Neural crest cell (in vitro differentiated cells): Measurements from ENCODE around the gene DUSP9. TPM values are rescaled to one million over a fixed set of nuclear protein-coding genes. Genes with fewer than 3 reads are reported as not detected.

Source experiments
- DNase-seq: peaks from one replicate; pipeline ENCODE4 v3.0.0; 2021; ENCODE audit warnings: low read depth, mixed read lengths, low spot score
- H3K27ac Mint-ChIP-seq: one replicate; pipeline ENCODE4 v1.8.0; 2021; ENCODE audit warnings: mild to moderate bottlenecking, mixed read lengths; ENCODE audit not compliant: unreplicated experiment
- H3K27me3 Mint-ChIP-seq: 2 replicates; pipeline ENCODE4 v1.8.0; 2021; ENCODE audit warnings: low read depth, mild to moderate bottlenecking, mixed read lengths
- H3K36me3 Mint-ChIP-seq: 2 replicates; pipeline ENCODE4 v1.8.0; 2021; ENCODE audit warnings: low read depth, mild to moderate bottlenecking, mixed read lengths
- H3K4me1 Mint-ChIP-seq: 2 replicates; pipeline ENCODE4 v1.8.0; 2021; ENCODE audit warnings: mixed read lengths
- H3K4me3 Mint-ChIP-seq: one replicate; pipeline ENCODE4 v1.8.0; 2021; ENCODE audit warnings: mild to moderate bottlenecking, mixed read lengths
- H3K9me3 Mint-ChIP-seq: 2 replicates; pipeline ENCODE4 v1.8.0; 2021; ENCODE audit warnings: mixed read lengths
- CTCF ChIP-seq: fragments of 200-600 bp; sonication (generic); conservative IDR thresholded peaks from 2 replicates; pipeline ENCODE4 v1.5.0; 2021; ENCODE audit warnings: antibody characterized with exemption, mild to moderate bottlenecking
- total RNA-seq: library from RNA; stranded (reverse); gene quantifications from 2 replicates; pipeline ENCODE4 v1.2.1, GENCODE V29; 2021

DUSP9 gene
- total RNA-seq, 1 donor from 2014 or later: 1.7 TPM

- TF ChIP-seq CTCF: no peak
- Mint-ChIP-seq H3K27me3 (no peaks in the 10 kb centered on the region), H3K9me3 (peaks cover 5% of the 10 kb centered on the region), H3K4me3 (no peak overlapping the region), H3K27ac (no peak overlapping the region), H3K36me3 (peaks cover 4% of the 10 kb centered on the region), H3K4me1 (no peaks in the 10 kb centered on the region)
- no peak for DNase-seq
Measured at GRCh38 chrX:153628129-153628528, 18.9 kb upstream of the DUSP9 start.

- no peaks in the 10 kb centered on the region for H3K27me3 Mint-ChIP-seq
- no peak for DNase-seq
- no peaks in the 10 kb centered on the region for H3K4me1 Mint-ChIP-seq
- peaks cover 4% of the 10 kb centered on the region for H3K36me3 Mint-ChIP-seq
- no peak overlapping the region for H3K27ac Mint-ChIP-seq
- H3K9me3 Mint-ChIP-seq: peaks cover 5% of the 10 kb centered on the region
- TF ChIP-seq CTCF: no peak
- H3K4me3 Mint-ChIP-seq: no peak overlapping the region
Measured at GRCh38 chrX:153628665-153629064, 18.3 kb upstream of the DUSP9 start.

DNA sequence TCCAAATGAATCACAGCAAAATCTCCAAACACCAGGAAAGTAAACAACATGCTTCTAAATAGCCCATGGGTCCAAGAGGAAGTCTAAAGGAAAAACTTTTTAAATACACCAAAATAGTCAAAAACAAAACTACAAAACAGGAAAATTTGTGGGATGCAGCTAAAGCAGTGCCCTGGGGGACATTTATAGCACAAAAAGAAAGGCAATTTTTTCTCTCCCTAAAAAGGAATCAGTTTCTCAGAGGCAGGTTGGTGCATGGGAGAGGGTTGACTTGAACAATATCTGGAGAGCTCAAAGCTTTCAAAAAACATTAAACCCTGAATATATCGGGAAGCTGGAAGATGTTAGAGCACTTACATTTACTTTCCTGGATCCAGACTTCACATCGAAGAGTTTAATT lies 15.7 kb upstream of the DUSP9 start:
- peaks cover 4% of the 10 kb centered on the region for H3K36me3 Mint-ChIP-seq
- H3K27me3 Mint-ChIP-seq: no peaks in the 10 kb centered on the region
- H3K4me3 Mint-ChIP-seq: no peak overlapping the region
- H3K27ac Mint-ChIP-seq: no peak overlapping the region
- DNase-seq: no peak
- H3K4me1 Mint-ChIP-seq: no peaks in the 10 kb centered on the region
- TF ChIP-seq CTCF: no peak
- H3K9me3 Mint-ChIP-seq: peaks cover 5% of the 10 kb centered on the region

DNA sequence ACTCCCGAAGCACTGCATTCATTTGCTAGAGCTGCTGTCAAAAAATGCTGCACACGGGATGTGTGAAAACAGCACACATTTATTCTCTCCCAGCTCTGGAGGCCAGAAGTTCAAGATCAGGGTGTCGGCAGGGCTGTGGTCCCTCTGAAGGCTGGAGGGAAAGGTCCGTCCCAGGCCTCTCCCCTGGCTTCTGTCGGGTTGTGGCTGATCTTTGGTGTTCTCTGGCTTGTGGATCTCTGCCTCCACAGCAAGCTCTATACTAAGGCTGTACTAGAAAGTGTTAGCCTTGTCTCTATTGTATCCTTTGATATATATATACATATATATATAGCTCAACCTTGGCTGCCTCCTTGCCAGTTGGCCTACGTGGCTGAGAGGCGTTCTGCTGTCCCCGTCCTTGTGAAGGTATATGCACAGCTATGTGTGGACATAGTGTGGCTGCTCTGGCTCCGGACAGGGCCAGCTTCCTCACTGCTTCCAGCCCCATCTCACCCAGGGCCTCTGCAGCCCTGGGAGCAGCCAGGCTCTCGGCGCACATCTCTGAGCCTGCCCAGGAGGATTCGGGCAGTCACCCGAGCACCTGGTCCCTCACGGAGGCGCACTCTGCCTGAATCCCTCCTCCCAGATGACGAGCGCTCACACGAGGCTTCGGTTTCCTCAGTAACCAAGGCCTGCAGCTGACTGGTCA lies 15.0 kb upstream of the DUSP9 start:
- no peak overlapping the region for H3K27ac Mint-ChIP-seq
- DNase-seq: no peak
- peaks cover 5% of the 10 kb centered on the region for H3K9me3 Mint-ChIP-seq
- peaks cover 4% of the 10 kb centered on the region for H3K36me3 Mint-ChIP-seq
- no peak overlapping the region for H3K4me3 Mint-ChIP-seq
- H3K27me3 Mint-ChIP-seq: no peaks in the 10 kb centered on the region
- no peaks in the 10 kb centered on the region for H3K4me1 Mint-ChIP-seq
- no peak for TF ChIP-seq CTCF

DNA sequence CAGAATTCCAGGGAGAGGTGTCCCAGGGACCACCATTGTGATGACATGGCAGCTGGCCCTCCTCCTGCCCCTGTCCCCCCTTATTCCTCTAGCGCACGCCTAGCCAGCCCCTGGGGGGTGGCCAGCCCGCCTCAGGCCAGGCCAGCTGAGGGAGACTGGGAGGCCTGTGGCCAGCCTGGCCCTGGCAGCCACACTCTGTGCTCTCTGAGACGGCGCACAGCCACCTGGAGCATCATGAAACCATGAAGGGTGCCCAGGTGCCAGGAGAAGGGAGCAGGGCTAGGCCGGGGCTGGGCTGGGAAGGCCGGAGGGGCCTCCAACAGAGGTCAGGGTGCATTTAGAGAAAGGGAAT lies 14.4 kb upstream of the DUSP9 start:
- H3K36me3 Mint-ChIP-seq: peaks cover 4% of the 10 kb centered on the region
- H3K27ac Mint-ChIP-seq: no peak overlapping the region
- no peak overlapping the region for H3K4me3 Mint-ChIP-seq
- no peaks in the 10 kb centered on the region for H3K4me1 Mint-ChIP-seq
- DNase-seq: no peak
- H3K9me3 Mint-ChIP-seq: peaks cover 5% of the 10 kb centered on the region
- no peaks in the 10 kb centered on the region for H3K27me3 Mint-ChIP-seq
- no peak for TF ChIP-seq CTCF
